Chondrocyte (in vitro differentiated cells): Measurements from ENCODE around the gene NKD2. TPM values are rescaled to one million over a fixed set of nuclear protein-coding genes. Genes with fewer than 3 reads are reported as not detected.

Experiments used
- DNase-seq: peaks from one replicate; pipeline ENCODE4 v3.0.0; 2021; ENCODE audit warnings: mixed read lengths, low spot score
- H3K27ac Mint-ChIP-seq: one replicate; pipeline ENCODE4 v1.8.0; 2021; ENCODE audit warnings: mild to moderate bottlenecking, moderate library complexity, mixed read lengths; ENCODE audit not compliant: unreplicated experiment
- H3K27me3 Mint-ChIP-seq: 2 replicates; pipeline ENCODE4 v1.8.0; 2021; ENCODE audit warnings: low read depth, mixed read lengths
- H3K36me3 Mint-ChIP-seq: 2 replicates; pipeline ENCODE4 v1.8.0; 2021; ENCODE audit warnings: low read depth, mixed read lengths
- H3K4me1 Mint-ChIP-seq: 2 replicates; pipeline ENCODE4 v1.8.0; 2021; ENCODE audit warnings: low read depth, mild to moderate bottlenecking, mixed read lengths
- H3K4me3 Mint-ChIP-seq: one replicate; pipeline ENCODE4 v1.8.0; 2021; ENCODE audit warnings: mild to moderate bottlenecking, moderate library complexity, mixed read lengths; ENCODE audit not compliant: unreplicated experiment
- H3K9me3 Mint-ChIP-seq: 2 replicates; pipeline ENCODE4 v1.8.0; 2021; ENCODE audit warnings: low read depth, mixed read lengths
- total RNA-seq: library from RNA; stranded (reverse); gene quantifications from 3 replicates; pipeline ENCODE4 v1.2.1, GENCODE V29; 2021
- TF ChIP-seq, protein P1 (sequence below): fragments of 200-600 bp; sonication (generic); IDR thresholded peaks from 2 replicates; pipeline ENCODE4 v1.5.0; 2021; ENCODE audit warnings: antibody characterized with exemption, mild to moderate bottlenecking, moderate library complexity

Gene NKD2
- total RNA-seq, 1 donor from 2014 or later, result not detected

- Mint-ChIP-seq H3K36me3 (peaks cover 1% of the 10 kb centered on the region), H3K9me3 (no peaks in the 10 kb centered on the region), H3K4me3 (no peak overlapping the region), H3K27me3 (no peaks in the 10 kb centered on the region), H3K4me1 (no peaks in the 10 kb centered on the region), H3K27ac (no peak overlapping the region)
- TF ChIP-seq, protein P1, sequence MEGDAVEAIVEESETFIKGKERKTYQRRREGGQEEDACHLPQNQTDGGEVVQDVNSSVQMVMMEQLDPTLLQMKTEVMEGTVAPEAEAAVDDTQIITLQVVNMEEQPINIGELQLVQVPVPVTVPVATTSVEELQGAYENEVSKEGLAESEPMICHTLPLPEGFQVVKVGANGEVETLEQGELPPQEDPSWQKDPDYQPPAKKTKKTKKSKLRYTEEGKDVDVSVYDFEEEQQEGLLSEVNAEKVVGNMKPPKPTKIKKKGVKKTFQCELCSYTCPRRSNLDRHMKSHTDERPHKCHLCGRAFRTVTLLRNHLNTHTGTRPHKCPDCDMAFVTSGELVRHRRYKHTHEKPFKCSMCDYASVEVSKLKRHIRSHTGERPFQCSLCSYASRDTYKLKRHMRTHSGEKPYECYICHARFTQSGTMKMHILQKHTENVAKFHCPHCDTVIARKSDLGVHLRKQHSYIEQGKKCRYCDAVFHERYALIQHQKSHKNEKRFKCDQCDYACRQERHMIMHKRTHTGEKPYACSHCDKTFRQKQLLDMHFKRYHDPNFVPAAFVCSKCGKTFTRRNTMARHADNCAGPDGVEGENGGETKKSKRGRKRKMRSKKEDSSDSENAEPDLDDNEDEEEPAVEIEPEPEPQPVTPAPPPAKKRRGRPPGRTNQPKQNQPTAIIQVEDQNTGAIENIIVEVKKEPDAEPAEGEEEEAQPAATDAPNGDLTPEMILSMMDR, result no peak
- no peak for DNase-seq
These were observed 66.9 kb downstream of the NKD2 start for GRCh38 chr5:1075555-1075881.

GRCh38 chr5:1075931-1076330 is 67.3 kb downstream of the NKD2 start:
- Mint-ChIP-seq H3K4me1 (no peaks in the 10 kb centered on the region), H3K9me3 (no peaks in the 10 kb centered on the region), H3K27ac (no peak overlapping the region), H3K4me3 (no peak overlapping the region), H3K27me3 (peaks cover 3% of the 10 kb centered on the region), H3K36me3 (peaks cover 1% of the 10 kb centered on the region)
- DNase-seq, result no peak
- TF ChIP-seq, protein P1, result no peak

DNA sequence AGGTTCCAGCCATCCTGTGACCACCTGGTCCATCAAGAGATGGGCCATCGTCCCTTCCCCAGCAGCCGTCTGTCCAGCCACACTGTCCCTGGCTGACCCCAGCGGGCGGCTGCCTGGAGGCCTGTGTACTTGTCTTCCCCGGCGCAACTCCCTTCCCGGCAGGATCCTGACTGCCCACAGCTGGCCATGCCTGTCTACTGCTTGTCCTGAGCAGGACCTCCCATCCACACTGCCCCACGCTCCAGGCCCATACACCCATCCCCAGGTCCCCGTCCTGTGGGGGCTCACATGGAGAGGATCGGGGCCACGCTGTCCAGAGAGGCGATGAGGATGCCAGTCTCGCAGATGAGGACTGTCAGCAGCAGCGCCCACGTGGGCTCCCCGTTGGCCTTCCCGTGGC is 67.8 kb downstream of the NKD2 start:
- TF ChIP-seq, protein P1, result no peak
- Mint-ChIP-seq H3K27me3 (peaks cover 6% of the 10 kb centered on the region), H3K4me1 (no peaks in the 10 kb centered on the region), H3K9me3 (no peaks in the 10 kb centered on the region), H3K4me3 (no peak overlapping the region), H3K27ac (no peak overlapping the region), H3K36me3 (peaks cover 5% of the 10 kb centered on the region)
- DNase-seq, result no peak

GRCh38 chr5:1077026-1077425 is 68.4 kb downstream of the NKD2 start:
- H3K4me1 Mint-ChIP-seq, result no peaks in the 10 kb centered on the region
- no peak for DNase-seq
- peaks cover 5% of the 10 kb centered on the region for H3K36me3 Mint-ChIP-seq
- TF ChIP-seq, protein P1, result no peak
- no peak overlapping the region for H3K4me3 Mint-ChIP-seq
- H3K27ac Mint-ChIP-seq, result no peak overlapping the region
- no peaks in the 10 kb centered on the region for H3K9me3 Mint-ChIP-seq
- H3K27me3 Mint-ChIP-seq, result peaks cover 7% of the 10 kb centered on the region

- no peak overlapping the region for H3K4me3 Mint-ChIP-seq
- no peaks in the 10 kb centered on the region for H3K9me3 Mint-ChIP-seq
- DNase-seq, result no peak
- H3K4me1 Mint-ChIP-seq, result no peaks in the 10 kb centered on the region
- H3K27me3 Mint-ChIP-seq, result peaks cover 7% of the 10 kb centered on the region
- peaks cover 5% of the 10 kb centered on the region for H3K36me3 Mint-ChIP-seq
- H3K27ac Mint-ChIP-seq, result no peak overlapping the region
- TF ChIP-seq, protein P1, result no peak
These were observed 69.0 kb downstream of the NKD2 start for GRCh38 chr5:1077491-1078020.
